Measurements from ENCODE around the gene OBSCN. TPM values are rescaled to one million over a fixed set of nuclear protein-coding genes. Genes with fewer than 3 reads are reported as not detected.
A peak's percentile ranks its signal among the peaks of the same experiment; 100 is the strongest.

The OBSCN gene
- total RNA-seq, 1 donor from 2014 or later = 30.2 TPM

DNA sequence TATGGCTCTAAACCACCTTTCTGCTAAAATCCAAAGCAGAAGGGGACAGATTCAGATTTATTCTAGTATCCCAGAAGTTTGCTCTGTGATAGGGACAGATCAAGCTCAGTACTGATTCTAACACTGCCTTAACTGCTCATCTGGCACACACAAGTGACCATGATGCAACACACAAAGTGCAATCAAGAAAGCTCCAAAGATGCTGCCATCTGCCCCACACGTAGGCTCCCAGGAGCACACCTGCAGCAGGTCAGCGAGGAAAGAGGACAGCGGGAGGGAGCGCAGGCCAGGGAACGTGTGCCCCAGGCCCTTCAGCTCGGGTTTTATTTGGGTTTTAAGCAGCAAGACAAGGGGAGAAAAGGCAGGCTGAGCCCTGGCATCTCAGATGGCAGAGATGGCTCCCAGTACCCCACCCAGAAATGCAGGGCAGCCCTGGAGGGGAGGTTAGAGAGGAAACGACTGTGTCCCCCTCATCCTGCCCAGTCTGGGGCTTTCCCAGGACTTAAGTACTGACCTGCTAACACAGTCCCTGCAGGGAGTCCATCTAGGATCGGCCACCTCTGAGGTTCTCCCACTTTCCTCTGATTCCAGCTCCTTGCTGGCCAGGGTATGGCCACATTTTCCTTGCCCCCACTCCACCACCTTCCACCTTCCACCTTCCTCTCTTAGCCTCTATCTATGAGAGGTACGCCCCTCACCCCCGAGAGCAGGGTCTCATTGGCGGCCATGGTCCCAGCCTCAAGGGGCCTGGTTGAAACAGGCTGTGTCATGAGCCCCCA, 197.5 kb downstream of the OBSCN start:
- DNase-seq (ENCODE audit: low spot score in 2 of 2) (no peak), FAIRE-seq (no peak)

DNA sequence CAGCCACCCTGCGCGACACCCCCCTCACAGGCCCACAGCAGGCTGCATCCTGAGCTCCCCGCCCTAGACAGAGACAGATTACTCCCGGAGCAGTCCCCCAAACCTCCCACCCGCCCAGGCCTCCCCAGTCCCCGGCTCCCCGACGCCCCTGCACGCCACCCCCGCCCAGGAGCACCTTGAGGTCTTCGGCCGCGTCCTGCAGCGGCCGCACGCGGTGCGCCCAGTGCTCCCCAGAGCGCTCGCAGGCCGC, 198.1 kb downstream of the OBSCN start:
- FAIRE-seq = no peak
- DNase-seq (ENCODE audit: low spot score in 2 of 2) = no peak

DNA sequence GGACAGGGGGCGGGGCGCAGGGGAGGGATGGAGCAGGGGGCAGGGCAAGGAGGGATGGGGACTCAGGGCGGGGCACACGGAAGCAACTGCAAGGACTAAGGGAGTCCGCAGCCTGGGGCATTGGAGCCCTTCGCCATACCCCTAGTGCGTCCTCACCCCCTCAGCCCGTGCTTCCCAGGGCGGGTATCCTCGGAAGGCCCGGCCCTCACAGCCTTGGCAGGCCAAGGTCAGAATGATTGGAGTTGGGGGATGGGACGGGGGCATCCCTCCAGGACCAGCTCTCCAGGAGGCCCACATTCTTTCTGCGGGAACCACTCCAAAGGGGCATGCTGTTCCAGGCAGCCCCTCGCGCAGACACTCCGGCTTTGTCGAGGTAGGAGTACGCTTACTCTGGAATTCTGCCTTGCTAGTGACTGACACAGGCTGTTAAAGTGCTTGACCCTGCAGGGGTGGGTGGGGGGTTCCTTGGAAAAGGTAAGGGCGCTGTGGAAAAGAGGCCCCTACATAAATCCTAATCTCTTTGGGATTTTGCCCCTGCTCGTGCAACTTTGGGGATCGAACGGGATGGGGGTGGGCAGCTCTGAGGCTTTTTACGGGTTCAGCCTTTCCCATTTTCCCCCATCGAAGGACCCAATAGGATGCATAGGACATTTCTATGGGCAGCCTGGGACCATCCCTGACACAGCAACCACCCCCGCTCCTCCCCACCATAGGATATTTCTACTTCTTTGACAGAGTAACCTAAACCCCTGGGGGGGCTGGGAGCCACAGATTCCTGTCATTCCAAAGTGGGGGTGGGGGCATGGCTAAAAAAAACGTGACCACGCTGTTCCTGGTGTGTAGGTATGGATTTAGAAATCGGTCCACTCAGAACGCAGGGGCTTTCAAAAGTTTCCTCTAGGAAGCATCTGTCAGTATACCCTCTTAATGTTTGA, 199.5 kb downstream of the OBSCN start:
- FAIRE-seq = no peak

DNA sequence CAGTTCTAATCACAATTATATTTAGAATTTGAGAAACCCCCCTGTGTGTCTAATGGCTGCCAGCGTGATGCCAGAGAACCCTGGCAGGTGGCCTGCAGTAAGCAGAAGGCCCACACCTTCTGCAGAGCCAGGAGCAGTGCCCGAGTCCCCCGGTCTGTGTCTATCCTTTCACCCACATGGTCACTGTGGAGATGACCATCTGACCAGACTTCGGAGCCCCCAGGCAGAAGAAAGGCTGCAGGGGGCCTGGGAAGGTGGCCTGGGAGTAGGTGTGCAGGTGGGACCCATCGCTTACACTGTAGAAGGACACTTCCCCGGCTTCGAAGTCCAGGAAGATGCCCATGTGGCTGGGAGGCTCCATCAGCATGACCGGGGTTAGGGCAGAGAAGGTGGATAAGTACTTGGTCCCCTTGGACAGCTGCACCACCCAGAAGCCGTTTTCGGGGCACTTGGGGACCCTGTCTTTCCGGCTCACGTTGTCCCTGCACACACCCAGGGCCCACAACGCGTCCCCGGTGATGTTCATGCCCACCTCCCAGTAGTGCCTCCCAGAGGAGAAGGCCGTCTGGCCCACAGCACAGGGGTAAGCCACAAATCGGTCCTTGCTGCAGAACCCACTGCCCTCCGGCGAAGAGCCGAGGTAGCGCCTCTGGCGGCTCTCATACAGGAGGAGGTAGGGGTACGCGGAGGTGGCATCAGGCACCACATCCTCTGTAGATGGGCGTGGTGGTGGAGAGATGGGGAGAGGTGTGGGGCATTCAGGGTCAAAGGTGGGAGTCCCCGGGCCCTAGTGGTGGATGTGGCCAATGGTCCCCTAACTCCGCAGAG, 200.4 kb downstream of the OBSCN start:
- DNase-seq (ENCODE audit: low spot score in 2 of 2) = no peak

More for the DNA sequence above, 199.5 kb downstream of the OBSCN start:
- no peak for DNase-seq (ENCODE audit: low spot score in 2 of 2)

DNA sequence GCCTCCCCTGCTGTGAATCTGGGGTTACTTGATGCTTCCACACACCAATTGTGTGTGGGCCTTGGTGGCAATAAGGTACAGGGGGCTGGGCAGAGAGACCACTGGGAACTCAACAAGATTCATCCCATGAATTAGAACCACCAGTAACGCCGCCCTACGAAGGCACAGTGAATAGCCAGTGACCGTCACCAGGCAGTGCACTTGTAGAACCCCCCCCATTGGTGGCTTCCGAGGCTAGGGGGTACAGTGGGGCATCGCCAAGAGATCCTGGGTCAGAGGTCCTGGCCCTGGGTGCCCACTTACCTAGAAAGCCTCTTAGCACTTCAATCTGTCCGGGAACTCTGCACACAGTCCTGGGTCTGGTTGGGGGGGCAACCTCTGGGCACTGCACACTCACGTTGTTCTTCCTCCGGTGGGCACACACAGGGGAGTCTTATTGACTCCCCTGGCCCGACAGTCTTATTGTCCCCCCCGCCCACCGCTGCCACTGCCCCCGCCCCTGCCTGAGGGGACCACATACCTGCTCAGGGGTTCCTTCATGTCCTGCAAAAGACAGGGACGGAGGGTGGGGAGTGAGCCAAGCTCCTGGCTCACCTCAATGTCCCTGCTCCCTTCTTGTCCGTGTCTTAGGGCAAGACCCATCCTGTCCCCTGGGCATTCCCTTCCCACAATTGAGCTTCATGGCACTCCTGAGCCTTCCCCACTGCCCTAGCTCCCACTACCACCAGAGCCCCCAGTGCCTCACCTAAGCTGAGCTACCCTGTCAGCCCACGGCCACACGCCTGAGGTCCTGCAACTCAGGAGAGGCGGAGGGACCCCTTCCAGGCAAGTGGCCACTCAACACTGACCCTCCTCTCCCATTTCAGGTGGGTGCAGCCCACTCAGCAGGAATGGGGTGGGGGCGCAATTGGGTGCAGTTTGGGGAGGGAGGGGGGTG, 201.3 kb downstream of the OBSCN start:
- DNase-seq (ENCODE audit: low spot score in 2 of 2) (no peak), FAIRE-seq (no peak)

More for the DNA sequence above, 200.4 kb downstream of the OBSCN start:
- no peak for FAIRE-seq

DNA sequence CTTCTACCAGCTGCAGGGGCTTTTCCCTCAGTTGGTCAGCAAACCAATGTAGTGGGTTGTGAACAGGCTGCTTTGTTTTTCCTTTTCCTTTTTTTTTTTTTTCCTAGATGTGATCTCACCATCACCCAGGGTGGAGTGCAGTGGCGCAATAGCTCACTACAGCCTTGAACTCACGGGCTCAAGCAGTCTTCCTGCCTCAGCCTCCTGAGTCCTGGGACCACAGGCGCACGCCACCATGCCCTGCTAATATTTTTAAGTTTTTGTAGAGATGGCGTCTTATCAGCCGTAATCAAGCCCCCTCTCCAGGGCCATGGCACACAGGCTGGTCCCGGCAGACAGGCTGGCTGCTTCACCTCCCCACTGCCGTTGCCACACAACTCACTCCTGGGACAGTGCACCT, 202.2 kb downstream of the OBSCN start:
- FAIRE-seq (no peak), DNase-seq (ENCODE audit: low spot score in 2 of 2) (no peak)

DNA sequence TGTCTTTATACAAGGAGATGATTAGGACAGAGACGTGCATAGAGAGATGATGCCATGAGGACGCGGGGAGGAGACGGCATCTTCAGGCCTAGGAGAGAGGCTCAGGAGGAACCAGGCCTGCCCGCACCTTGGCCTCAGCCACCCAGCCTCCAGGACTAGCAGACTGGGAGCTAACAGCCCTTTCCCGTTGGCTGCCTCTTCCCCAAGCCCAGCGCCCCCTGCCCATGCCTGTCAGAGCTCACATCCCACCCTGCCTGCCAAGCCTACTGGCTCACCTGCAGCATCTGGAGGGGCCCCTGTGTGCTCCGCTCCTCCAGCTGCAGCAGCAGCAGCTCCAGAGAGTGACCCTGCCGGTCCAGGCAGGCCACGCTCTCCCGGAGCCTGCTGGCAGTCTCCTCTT, 202.8 kb downstream of the OBSCN start:
- no peak for FAIRE-seq
- no peak for DNase-seq (ENCODE audit: low spot score in 2 of 2)

DNA sequence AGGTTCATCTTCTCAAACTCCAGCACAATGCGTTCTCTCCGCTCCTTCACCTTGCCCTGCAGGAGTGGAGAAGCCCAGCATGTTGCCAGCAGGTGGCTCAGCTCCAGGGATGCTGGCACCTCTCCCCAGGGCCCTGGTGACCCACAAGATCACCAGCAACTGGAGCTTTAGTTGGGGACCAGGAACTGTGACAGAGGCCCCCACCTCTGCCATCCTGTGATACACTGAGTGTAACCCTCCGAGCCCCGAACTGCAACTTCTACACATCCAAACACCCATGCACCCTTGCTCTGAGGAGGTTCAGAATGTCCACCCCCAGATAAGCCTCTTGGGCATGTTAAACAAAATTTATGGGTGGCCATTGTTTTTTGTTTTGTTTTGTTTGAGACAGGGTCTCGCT, 203.3 kb downstream of the OBSCN start:
- FAIRE-seq (no peak), DNase-seq (ENCODE audit: low spot score in 2 of 2) (no peak)

DNA sequence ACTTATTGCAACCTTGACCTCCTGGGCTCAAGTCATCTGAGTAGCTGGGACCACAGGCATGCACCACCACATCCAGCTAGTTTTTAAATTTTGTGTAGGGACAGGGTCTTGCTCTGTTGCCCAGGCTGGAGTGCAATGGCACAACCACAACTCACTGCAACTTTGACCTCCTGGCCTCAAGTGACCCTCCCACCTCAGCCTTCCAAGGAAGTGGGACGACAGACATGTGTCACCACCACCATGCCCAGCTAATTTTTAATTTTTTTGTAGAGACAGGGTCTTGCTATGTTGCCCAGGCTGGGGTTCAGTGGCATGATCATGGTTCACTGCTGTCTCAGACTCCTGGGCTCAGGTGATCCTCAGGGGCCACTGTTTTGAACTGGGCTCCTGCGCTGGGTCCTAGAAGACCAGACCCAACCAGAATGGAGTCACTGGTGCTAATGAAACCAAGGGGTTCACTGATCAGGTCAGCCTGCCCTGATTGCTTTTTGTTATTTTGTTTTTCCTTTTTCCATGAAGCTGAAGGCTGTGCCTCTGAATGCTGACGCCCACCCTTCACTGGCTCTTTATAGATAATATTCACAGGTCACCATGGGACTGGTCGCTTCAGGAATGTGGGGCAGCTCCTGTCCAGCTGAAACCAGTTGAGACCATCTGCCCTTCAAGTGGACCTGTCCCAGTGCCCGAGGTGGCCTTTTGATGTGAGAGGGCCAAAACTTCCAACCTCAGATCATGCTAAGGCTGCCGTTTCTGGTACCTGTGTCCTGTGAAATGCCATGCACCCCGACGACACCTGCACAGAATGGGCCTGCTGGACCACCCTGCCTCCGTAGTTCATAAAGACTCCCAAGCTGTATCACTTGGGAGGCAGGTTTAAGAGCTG, 203.9 kb downstream of the OBSCN start:
- DNase-seq (ENCODE audit: low spot score in 2 of 2) (no peak), FAIRE-seq (no peak)

DNA sequence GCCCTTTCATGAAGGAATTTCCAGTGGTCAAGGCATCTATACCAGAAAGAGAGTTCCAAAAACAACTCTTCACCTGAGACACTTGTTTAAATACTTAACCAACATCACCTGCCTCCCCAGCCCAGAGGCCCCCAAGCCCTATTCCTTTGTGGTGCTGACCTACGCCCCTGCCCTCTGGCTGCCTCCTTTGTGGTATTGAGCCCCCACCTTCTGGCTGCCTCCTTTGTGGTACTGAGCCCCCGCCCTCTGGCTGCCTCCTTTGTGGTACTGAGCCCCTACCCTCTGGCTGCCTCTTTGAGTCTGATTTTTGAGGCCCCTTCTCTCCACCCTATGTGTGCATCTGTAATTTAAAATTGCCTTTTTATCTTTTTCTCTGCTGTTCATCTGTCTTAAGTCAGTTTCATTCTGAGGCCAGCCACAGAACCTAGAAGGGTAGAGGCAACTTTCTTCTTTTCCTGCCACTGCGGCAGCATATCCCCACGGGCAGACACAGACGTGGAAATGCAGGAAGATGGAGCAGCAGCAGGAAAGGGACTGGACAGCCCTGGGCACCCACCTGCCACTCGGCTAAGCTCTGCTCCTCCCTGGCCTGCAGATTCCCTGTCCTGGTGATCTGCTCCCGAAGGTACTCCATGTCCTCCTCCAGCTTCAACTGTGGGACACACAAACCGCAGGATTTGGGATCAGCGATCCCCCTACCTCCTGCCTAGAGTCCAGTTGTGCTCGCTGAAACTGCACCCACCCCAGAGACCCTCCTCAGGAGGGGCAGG, 205.6 kb downstream of the OBSCN start:
- no peak for DNase-seq (ENCODE audit: low spot score in 2 of 2)
- no peak for FAIRE-seq

DNA sequence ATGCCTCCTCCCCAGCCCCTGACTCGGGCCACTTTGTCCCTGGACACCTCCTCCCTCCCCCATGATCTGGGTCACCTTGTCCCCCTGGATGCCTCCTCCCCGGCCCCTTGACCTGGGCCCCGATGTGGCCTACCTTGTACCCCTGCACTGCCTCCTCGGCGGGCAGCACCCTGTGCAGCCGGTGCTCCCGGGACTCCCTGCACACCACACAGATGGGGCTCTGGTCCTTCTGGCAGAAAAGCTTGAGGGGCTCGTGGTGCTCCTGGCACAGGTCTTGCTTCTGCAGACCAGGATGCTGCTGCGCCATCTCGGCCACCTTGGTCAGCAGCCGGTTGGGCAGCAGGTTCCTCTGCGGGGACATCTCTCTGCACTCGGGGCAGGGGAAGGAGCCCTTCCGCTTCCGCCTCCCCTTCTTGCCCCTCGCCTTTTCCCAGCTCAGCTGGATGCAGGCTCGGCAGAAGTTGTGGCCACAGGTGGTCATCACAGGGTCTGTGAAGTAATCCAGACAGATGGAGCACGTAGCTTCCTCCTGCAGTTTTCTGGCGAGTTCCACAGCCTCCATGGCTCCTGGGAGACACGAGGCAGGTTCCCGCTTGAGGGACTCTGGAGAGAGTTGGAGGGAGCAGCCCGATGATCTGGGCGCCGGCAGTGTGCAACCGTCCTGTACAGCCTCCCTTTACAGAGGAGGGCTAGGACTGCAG, 206.8 kb downstream of the OBSCN start:
- no peak for DNase-seq (ENCODE audit: low spot score in 2 of 2)
- no peak for FAIRE-seq

DNA sequence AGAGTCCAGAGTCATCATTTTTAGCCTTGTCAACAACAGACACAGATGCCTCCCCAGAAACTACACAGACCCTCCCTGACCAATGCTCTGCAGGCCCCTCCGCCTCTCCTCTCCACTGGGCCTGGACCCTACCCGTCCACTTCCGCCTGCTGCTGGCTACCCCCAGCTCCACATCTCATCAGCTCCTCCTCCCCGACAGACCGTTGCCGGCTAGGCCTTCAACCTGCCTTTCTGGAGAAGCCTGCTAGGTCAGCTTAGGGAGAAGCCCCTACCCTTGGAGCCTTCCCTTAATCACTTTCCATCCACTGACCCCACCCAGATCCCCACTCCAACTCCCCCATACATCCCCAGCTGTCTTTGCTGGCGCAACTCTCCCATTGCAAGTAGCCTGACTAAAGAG, 207.4 kb downstream of the OBSCN start:
- DNase-seq (ENCODE audit: low spot score in 2 of 2) (no peak), FAIRE-seq (no peak)

DNA sequence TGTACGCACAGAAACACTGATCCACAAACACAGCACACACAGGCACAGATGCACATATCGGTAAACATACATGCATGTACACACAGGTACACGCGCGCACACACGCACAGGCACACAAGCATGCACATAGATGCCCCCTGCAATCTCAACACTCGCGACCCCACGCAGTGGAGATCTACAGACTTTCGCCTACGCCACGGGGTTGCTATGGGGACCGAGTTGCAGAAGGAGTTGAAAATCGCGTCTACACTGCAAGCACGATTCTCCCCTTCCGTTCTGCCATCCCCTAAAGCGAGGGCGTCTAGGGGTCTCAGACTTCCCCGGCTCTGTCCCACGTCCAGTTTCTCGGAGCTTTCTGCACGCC, 208.0 kb downstream of the OBSCN start:
- DNase-seq (ENCODE audit: low spot score in 2 of 2) (peak in 1 of 2 donors; percentile 40), FAIRE-seq (no peak)

DNA sequence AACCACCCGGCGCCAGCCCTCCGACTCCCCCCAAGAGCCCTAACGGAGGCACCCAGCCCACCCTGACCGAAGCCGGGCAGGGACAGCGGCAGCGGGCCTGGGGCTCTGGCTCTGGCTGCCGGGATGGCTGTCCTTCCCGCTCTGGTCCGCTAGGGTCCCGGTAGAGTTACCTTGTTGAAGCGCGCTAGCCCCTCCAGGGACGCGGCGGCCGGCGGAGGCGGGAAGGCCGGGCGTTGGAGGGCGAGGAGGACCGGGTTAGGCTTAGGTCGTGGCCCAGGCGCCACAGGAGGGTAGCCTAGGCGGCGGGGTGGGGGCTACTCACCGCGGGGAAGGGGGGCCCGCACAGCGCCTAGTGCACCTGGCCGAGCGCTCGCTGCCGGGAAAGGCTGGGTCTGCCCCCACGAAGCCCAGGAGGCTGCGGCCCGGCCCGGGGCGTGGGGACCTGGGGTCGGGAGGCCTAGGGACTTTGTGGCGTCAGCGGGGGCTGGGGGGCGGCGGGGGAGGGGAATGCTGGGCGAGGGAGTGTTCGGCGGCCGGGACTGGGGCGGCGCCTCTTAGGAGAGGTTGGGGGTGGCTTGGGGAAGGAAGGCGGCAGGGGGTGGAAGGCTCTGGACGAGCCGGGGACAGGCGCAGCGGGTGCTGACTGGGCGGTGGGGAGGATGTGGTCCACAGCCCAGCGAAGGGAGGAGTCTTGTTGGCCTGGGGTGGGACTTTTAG, 208.5 kb downstream of the OBSCN start, which contains the start of gene TRIM17:
Gene TRIM17, minus strand, starts transcription at position 645 of the 717 bp plus-strand sequence. CDS start 1,789 bp downstream, outside the sequence.
- DNase-seq (ENCODE audit: low spot score in 2 of 2) = peak in 1 of 2 donors; percentile 65

DNA sequence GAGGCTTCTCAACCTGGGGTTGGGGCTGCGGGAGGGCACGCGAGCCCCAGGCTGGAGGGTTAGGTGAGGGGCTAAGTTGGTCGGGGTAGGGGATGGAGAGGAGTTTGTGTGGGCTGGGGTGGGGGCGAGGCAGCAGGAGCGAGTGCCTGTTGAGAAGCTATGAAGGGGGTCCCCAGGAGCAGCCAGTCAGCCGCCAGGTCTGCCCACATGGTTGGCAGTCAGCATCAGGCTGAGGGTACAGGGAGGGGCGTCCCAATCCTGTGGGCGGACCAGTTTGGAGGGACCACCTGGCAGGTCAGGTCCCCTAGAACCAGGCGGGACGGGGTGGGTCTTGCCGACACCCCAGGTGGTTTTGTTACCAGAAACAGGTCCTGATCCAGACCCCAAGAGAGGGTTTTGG, 209.2 kb downstream of the OBSCN start:
- DNase-seq (ENCODE audit: low spot score in 2 of 2) (no peak), FAIRE-seq (no peak)

More for the DNA sequence above, 208.5 kb downstream of the OBSCN start, which contains the start of gene TRIM17:
- FAIRE-seq = no peak

DNA sequence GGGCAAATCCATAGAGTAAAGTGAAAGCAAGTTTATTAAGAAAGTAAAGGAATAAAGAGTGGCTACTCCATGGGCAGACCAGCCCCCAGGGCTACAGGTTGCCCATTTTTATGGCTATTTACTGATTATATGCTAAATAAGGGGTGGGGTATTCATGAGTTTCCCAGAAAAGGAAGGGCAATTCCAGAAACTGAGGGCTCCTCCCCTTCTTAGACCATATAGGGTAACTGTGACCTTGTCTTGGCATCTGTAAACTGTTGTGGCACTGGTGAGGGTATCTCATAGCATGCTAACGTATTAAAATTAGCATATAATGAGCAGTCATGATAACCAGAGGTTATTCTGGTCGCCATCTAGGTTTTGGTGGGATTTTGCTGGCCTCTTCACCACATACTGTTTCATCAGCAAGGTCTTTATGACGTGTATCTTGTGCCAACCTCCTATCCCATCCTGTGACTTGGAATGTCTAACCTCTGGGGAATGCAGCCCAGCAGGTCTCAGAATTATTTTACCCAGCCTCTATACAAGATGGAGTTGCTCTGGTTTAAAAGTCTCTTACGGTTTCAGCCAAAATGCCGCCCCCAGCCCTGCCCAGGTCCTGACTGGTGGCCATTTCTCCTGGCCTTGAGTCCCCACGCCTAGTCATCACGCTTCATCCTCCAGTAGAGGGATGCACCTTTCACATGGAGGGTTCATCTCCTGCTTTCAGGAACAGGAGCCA, 209.8 kb downstream of the OBSCN start:
- FAIRE-seq = no peak
- DNase-seq (ENCODE audit: low spot score in 2 of 2) = no peak
